Activated T-helper 2 cell treated with anti-CD3 and anti-CD28 coated beads, Interferon-gamma antibody, Interleukin-2, Interleukin-4, amounts not matched to agents 10 μg/mL and 5 μg/mL and 100 μg/mL, durations not matched to agents 14 hours and 24 hours and 36 hours (primary cell): ENCODE measurements around the gene PARD3. TPM values are rescaled to one million over a fixed set of nuclear protein-coding genes. Genes with fewer than 3 reads are reported as not detected.

ENCODE experiments used
- DNase-seq: peaks from one replicate; pipeline ENCODE4 v3.0.0; 2021; ENCODE audit warnings: low spot score
- H3K27ac Mint-ChIP-seq: one replicate; pipeline ENCODE4 v1.8.0; 2021; ENCODE audit warnings: mixed read lengths
- H3K27me3 Mint-ChIP-seq: one replicate; pipeline ENCODE4 v1.8.0; 2021; ENCODE audit warnings: low read depth, mixed read lengths
- H3K36me3 Mint-ChIP-seq: one replicate; pipeline ENCODE4 v1.8.0; 2021; ENCODE audit warnings: low read depth, mixed read lengths
- H3K4me1 Mint-ChIP-seq: one replicate; pipeline ENCODE4 v1.8.0; 2021; ENCODE audit warnings: low read depth, mixed read lengths
- H3K4me3 Mint-ChIP-seq: one replicate; pipeline ENCODE4 v1.8.0; 2021; ENCODE audit warnings: low read depth, mild to moderate bottlenecking, moderate library complexity, mixed read lengths
- H3K9me3 Mint-ChIP-seq: one replicate; pipeline ENCODE4 v1.8.0; 2021; ENCODE audit warnings: mixed read lengths
- intact Hi-C: fragments of 100-400 bp; cut with micrococcal nuclease; formaldehyde crosslinking; loops from one replicate; pipeline ENCODE4 v1.15.1; 2023
- total RNA-seq: library from RNA; stranded (reverse); gene quantifications from 2 replicates; pipeline ENCODE4 v1.2.3, GENCODE V29; 2022

PARD3 gene
- total RNA-seq, 1 donor from 2014 or later = 1.4 TPM

GRCh38 chr10:34241226-34242000 is 573.7 kb downstream of the PARD3 start:
- H3K4me1 Mint-ChIP-seq = no peaks in the 10 kb centered on the region

GRCh38 chr10:34240039-34240438 is 575.1 kb downstream of the PARD3 start:
- H3K27ac Mint-ChIP-seq = no peak overlapping the region
- H3K27me3 Mint-ChIP-seq = peaks cover 2% of the 10 kb centered on the region
- H3K9me3 Mint-ChIP-seq = no peaks in the 10 kb centered on the region
- no peaks in the 10 kb centered on the region for H3K4me1 Mint-ChIP-seq
- H3K36me3 Mint-ChIP-seq = no peaks in the 10 kb centered on the region
- no peak for DNase-seq
- intact Hi-C loops = no loop called here
- H3K4me3 Mint-ChIP-seq = no peak overlapping the region

More at GRCh38 chr10:34241226-34242000, 573.7 kb downstream of the PARD3 start:
- intact Hi-C loops = no loop called here
- Mint-ChIP-seq H3K36me3 (no peaks in the 10 kb centered on the region), H3K27me3 (no peaks in the 10 kb centered on the region), H3K4me3 (no peak overlapping the region), H3K27ac (no peak overlapping the region), H3K9me3 (no peaks in the 10 kb centered on the region)
- DNase-seq = no peak

DNA sequence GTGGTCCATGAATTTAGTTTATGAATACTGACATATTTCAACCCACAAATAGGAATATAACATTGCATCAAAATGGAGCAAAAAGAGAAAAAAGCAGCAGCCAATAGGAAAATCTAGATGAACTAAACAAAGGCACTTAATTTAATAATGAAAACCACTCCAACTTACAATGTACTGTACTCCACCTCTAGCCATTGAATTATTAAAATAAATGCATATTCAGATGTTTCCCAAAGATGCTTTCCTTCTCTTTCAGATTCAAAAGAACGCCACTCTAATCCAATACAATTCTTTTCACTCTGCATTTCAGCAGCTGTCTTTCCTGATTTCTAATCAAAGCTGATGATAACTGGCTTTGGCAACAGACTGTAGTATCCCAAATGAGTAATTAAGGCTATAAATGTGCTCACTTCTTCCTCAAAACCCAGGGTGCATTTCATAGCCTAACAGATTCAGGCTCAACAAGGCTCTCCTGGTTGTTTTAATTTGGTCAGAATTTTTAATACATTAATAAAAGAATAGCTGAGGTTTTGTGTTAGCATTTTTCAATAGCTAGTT is 577.1 kb downstream of the PARD3 start:
- intact Hi-C loops = no loop called here
- no peaks in the 10 kb centered on the region for H3K9me3 Mint-ChIP-seq
- H3K4me3 Mint-ChIP-seq = no peak overlapping the region
- no peaks in the 10 kb centered on the region for H3K36me3 Mint-ChIP-seq
- H3K4me1 Mint-ChIP-seq = no peaks in the 10 kb centered on the region
- DNase-seq = no peak
- H3K27me3 Mint-ChIP-seq = peaks cover 2% of the 10 kb centered on the region
- H3K27ac Mint-ChIP-seq = no peak overlapping the region

GRCh38 chr10:34236931-34237330 is 578.2 kb downstream of the PARD3 start:
- DNase-seq = no peak
- H3K4me1 Mint-ChIP-seq = no peaks in the 10 kb centered on the region
- H3K27ac Mint-ChIP-seq = no peak overlapping the region
- intact Hi-C loops = no loop called here
- H3K27me3 Mint-ChIP-seq = peaks cover 2% of the 10 kb centered on the region
- H3K36me3 Mint-ChIP-seq = no peaks in the 10 kb centered on the region
- no peaks in the 10 kb centered on the region for H3K9me3 Mint-ChIP-seq
- H3K4me3 Mint-ChIP-seq = no peak overlapping the region

DNA sequence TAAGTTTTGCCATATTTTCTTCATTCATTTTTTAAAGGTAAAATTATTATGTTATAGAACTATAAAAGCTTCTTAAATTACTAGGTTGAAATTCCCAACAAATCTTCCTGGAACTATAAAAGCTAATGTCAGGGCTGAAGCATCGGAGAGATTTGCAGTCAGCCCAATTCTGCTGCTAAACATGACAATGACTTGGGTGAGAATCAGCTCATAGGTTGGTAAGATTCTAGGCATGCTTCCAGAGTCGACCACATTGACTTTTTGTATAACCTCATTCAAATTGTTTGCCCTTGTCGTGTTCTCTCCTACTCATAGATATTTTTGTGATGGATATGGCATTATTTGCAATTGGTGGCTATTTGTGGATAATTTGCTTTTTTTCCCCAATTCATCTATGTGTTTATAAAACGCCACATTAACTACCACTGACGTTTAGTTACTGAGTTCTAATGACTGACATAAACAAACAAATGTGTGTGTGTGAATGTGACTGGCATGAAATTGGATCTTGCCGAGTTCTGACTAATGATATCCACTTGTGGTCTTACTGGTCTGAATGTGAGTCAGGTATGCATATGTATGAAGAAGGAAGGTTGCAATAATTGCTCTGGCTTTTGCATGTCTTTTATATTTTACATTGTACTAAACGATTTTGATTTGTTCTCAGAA is 579.8 kb downstream of the PARD3 start:
- no peaks in the 10 kb centered on the region for H3K36me3 Mint-ChIP-seq
- no peak overlapping the region for H3K4me3 Mint-ChIP-seq
- H3K27ac Mint-ChIP-seq = no peak overlapping the region
- intact Hi-C loops = no loop called here
- H3K4me1 Mint-ChIP-seq = no peaks in the 10 kb centered on the region
- no peak for DNase-seq
- no peaks in the 10 kb centered on the region for H3K9me3 Mint-ChIP-seq
- peaks cover 2% of the 10 kb centered on the region for H3K27me3 Mint-ChIP-seq

- no peak overlapping the region for H3K27ac Mint-ChIP-seq
- peaks cover 2% of the 10 kb centered on the region for H3K27me3 Mint-ChIP-seq
- intact Hi-C loops = no loop called here
- no peaks in the 10 kb centered on the region for H3K4me1 Mint-ChIP-seq
- no peaks in the 10 kb centered on the region for H3K36me3 Mint-ChIP-seq
- H3K9me3 Mint-ChIP-seq = no peaks in the 10 kb centered on the region
- no peak for DNase-seq
- H3K4me3 Mint-ChIP-seq = no peak overlapping the region
Measured at GRCh38 chr10:34232481-34232880, 582.6 kb downstream of the PARD3 start.

DNA sequence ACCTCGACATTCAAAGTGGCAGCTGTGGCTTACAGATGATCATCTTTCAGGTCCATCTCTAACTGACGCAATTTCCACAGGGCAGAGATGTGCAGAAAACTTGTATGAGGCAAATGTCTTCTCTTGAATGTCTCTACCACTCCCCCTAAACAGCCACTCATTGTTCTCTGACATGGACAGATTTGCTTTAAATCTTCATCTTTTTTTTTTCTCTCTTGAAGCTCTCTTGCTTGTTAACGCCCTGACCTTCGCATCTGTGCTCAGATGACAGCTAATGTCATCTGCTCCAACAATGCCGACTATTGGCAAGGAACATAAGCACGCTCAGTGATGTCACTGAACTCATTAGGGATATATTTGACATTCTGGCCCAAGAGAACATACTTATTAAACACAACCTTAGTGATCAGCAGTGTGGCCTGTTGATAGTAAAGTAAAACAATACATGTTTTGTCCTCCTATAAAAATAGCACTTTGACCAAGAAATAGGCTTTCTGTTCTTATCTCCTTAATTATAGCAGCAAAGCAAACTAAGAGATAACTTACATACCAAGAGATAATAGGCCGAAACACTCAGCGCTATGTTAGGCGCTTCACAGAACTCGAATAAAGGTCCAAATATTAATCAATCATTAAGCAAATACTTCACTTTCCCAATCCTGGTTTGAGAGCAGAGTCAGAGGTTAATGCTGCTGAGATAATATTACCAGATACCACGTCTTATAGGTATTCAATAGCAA is 583.5 kb downstream of the PARD3 start:
- H3K9me3 Mint-ChIP-seq = no peaks in the 10 kb centered on the region
- no peak overlapping the region for H3K4me3 Mint-ChIP-seq
- intact Hi-C loops = no loop called here
- H3K4me1 Mint-ChIP-seq = no peaks in the 10 kb centered on the region
- H3K27me3 Mint-ChIP-seq = peaks cover 2% of the 10 kb centered on the region
- H3K27ac Mint-ChIP-seq = no peak overlapping the region
- DNase-seq = no peak
- no peaks in the 10 kb centered on the region for H3K36me3 Mint-ChIP-seq

- peaks cover 1% of the 10 kb centered on the region for H3K27me3 Mint-ChIP-seq
- H3K4me1 Mint-ChIP-seq = no peaks in the 10 kb centered on the region
- no peaks in the 10 kb centered on the region for H3K9me3 Mint-ChIP-seq
- no peak overlapping the region for H3K27ac Mint-ChIP-seq
- H3K36me3 Mint-ChIP-seq = no peaks in the 10 kb centered on the region
- H3K4me3 Mint-ChIP-seq = no peak overlapping the region
- no peak for DNase-seq
- intact Hi-C loops = no loop called here
Measured at GRCh38 chr10:34229917-34230316, 585.2 kb downstream of the PARD3 start.

- peaks cover 1% of the 10 kb centered on the region for H3K27me3 Mint-ChIP-seq
- no peak overlapping the region for H3K4me3 Mint-ChIP-seq
Measured at GRCh38 chr10:34228066-34228465, 587.0 kb downstream of the PARD3 start.

GRCh38 chr10:34224639-34225038 is 590.5 kb downstream of the PARD3 start:
- DNase-seq = no peak
- H3K27ac Mint-ChIP-seq = no peak overlapping the region
- intact Hi-C loops = no loop called here
- H3K4me3 Mint-ChIP-seq = no peak overlapping the region
- H3K27me3 Mint-ChIP-seq = peaks cover 2% of the 10 kb centered on the region
- no peaks in the 10 kb centered on the region for H3K4me1 Mint-ChIP-seq
- no peaks in the 10 kb centered on the region for H3K36me3 Mint-ChIP-seq
- H3K9me3 Mint-ChIP-seq = no peaks in the 10 kb centered on the region

More at GRCh38 chr10:34228066-34228465, 587.0 kb downstream of the PARD3 start:
- H3K4me1 Mint-ChIP-seq = no peaks in the 10 kb centered on the region
- intact Hi-C loops = no loop called here
- DNase-seq = no peak
- H3K27ac Mint-ChIP-seq = no peak overlapping the region
- H3K36me3 Mint-ChIP-seq = no peaks in the 10 kb centered on the region
- no peaks in the 10 kb centered on the region for H3K9me3 Mint-ChIP-seq

DNA sequence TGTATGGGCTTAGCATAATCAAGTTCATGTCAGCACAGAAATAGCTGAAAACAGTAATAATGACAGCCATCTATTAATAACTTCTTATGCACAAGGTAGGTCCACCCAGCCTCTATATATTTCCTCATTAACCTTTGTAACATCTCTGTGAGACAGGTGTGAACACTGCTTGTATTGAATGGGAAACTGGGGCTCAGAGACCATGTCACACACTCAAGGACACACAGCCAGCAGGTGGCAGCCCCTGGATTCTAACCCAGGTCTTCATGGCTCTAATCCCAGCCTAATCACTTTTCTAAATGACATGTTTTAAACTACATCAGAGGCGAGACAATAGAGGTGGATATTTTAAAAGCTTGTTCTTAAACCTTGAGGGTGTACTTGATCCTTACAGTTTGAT is 591.4 kb downstream of the PARD3 start:
- DNase-seq = no peak
- Mint-ChIP-seq H3K4me3 (no peak overlapping the region), H3K4me1 (no peaks in the 10 kb centered on the region)

DNA sequence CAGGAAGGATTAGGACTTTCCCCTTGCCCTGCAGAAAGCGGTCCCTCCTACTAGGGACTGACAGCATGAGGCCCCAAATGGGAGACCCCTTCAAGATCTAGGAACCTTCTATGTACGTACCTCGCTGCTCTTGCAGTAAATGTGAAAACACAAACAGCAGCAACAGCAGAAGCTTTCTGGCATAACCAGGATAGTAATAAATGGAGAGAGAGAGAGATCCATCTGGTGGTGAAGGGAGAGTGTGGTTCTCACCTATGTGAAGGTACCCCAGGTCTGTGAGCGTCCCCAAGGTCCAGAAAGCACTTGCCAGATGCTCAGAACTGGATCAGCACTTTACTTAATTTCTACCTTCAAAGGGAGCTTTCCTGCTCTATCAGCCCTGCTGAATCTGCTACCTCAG is 592.7 kb downstream of the PARD3 start:
- no peaks in the 10 kb centered on the region for H3K4me1 Mint-ChIP-seq
- H3K27me3 Mint-ChIP-seq = peaks cover 4% of the 10 kb centered on the region
- no peak overlapping the region for H3K27ac Mint-ChIP-seq
- no peak overlapping the region for H3K4me3 Mint-ChIP-seq
- no peaks in the 10 kb centered on the region for H3K9me3 Mint-ChIP-seq
- intact Hi-C loops = no loop called here
- DNase-seq = no peak
- H3K36me3 Mint-ChIP-seq = no peaks in the 10 kb centered on the region

More for the DNA sequence above, 591.4 kb downstream of the PARD3 start:
- no peak overlapping the region for H3K27ac Mint-ChIP-seq
- H3K27me3 Mint-ChIP-seq = peaks cover 4% of the 10 kb centered on the region
- intact Hi-C loops = no loop called here
- H3K9me3 Mint-ChIP-seq = no peaks in the 10 kb centered on the region
- H3K36me3 Mint-ChIP-seq = no peaks in the 10 kb centered on the region
